ENCODE data around the gene NUCKS1.

NUCKS1 gene

DNA sequence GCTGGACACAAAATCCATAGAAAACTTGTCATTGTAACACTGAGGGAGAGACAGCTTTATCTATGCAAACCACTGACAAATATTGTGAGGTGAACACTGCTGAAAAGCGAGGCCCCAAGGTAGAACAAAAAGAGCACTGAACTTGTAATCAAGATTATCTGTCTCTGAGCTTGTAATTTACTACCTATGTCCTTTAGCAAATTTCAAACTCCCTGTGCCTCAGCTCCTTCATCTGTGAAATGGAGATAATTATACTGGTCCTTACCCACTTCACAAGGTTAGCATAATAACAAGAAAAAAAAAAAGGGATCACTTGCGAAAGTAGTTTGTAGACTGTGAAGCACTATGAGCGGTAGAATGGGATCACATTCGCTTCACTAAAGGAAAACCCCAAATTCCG lies 4.9 kb upstream of the NUCKS1 start:
- TF ChIP-seq CTCF (IDR thresholded peaks at IDR 0.05; ENCODE audit: low read depth, low read length), result no peak
- DNase-seq, result no peak
- no peak overlapping the region for H3K4me3 ChIP-seq (ENCODE audit: low read depth, low read length)

GRCh38 chr1:205751036-205751651 lies 1.2 kb upstream of the NUCKS1 start:
- Histone ChIP-seq H3K4me1 (peaks cover 6% of the 10 kb centered on the region), H3K9me3 (no peaks in the 10 kb centered on the region), H3K4me3 (ENCODE audit: low read depth, low read length) (no peak overlapping the region), H3K36me3 (peaks cover 5% of the 10 kb centered on the region; the same call in 1 of the 2 replicates), H3K27me3 (peaks cover 3% of the 10 kb centered on the region)
- peak; percentile 20 for DNase-seq
- TF ChIP-seq CTCF (IDR thresholded peaks at IDR 0.05; ENCODE audit: low read depth, low read length), result no peak

More for the DNA sequence above, 4.9 kb upstream of the NUCKS1 start:
- Histone ChIP-seq H3K36me3 (no peaks in the 10 kb centered on the region), H3K9me3 (no peaks in the 10 kb centered on the region), H3K27me3 (peaks cover 3% of the 10 kb centered on the region), H3K4me1 (no peaks in the 10 kb centered on the region)

GRCh38 chr1:205749234-205750137 lies 496 bp downstream of the NUCKS1 start:
- H3K9me3 ChIP-seq, result no peaks in the 10 kb centered on the region
- H3K4me3 ChIP-seq (ENCODE audit: low read depth, low read length), result peak overlapping the region; percentile 93
- DNase-seq, result peak; percentile 98
- peaks cover 5% of the 10 kb centered on the region; the same call in 1 of the 2 replicates for H3K36me3 ChIP-seq
- TF ChIP-seq CTCF (IDR thresholded peaks at IDR 0.05; ENCODE audit: low read depth, low read length), result no peak
- H3K4me1 ChIP-seq, result peaks cover 6% of the 10 kb centered on the region
- H3K27me3 ChIP-seq, result no peaks in the 10 kb centered on the region

DNA sequence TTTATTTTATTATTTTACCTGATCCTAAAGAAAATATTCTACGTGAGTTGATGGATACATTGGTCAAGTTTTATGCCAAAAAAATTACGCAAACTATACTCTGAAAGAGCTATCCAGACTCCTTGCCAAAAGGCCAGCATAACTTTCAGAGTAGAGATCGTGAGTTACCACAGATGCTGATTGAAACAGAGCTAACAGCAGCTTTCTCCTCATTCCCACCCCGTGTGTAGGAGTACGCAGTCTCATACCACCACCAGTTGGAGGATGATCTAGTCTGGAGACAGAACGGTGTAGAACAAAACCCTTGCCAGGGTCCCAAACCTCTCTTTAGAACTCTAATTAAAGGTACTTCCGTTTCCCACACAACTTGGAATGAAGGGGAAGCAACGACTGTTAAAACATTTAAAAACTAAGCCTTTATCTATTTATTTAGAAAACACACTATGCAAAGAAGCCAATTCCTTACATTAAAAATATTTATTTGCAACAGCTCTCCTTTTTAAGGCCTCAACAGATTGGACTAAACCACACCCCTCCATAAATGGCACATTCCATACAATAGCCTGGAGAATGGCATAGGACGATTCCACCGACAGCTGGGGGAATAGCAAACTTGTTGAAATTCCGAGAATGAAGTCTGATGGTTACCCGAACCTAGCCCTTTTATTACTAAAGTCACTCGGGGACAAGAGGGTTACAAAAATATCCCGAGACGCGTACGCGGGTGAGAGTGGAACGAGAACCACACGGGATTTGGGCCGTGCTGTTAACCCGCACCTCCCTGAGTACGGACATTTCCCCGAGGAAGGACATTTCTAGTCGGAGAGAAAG lies 1.4 kb downstream of the NUCKS1 start:
- no peaks in the 10 kb centered on the region for H3K9me3 ChIP-seq
- H3K4me3 ChIP-seq (ENCODE audit: low read depth, low read length), result peak overlapping the region; percentile 93
- H3K4me1 ChIP-seq, result peaks cover 7% of the 10 kb centered on the region
- TF ChIP-seq CTCF (IDR thresholded peaks at IDR 0.05; ENCODE audit: low read depth, low read length), result no peak
- H3K27me3 ChIP-seq, result no peaks in the 10 kb centered on the region
- H3K36me3 ChIP-seq, result peaks cover 9% of the 10 kb centered on the region; the same call in 1 of the 2 replicates
- DNase-seq, result peak; percentile 12

DNA sequence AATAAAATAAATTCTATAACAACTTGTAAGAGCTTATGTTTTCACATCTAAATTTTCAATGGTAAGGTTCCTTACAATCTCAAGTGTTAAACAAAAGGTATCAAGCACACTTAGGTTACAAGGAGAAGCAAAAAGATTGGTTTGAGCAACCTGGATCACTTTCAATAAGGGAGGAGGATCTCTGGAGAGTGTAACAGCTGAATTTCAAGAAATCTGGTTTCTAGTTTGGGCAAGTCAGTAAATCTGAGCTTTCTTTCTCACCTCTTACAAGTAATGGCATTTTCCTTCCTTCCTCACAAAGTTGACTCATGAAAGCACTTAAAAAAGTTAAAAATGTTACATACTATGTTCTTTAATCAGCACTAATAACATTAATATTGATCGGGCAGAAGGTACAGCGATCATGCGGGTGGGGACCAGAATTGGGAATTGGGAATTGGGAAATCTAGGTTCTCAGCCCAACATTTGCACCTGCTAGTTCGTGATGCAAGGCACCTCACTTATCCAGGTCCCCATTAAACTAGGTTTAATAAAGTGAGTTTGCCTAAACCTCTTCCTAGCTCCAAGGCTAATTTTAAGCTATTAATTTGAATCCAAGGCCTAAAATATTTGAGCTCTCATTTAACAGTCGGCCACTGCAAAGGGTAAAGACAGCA lies 3.1 kb downstream of the NUCKS1 start:
- H3K9me3 ChIP-seq, result no peaks in the 10 kb centered on the region
- peak overlapping the region; percentile 93 for H3K4me3 ChIP-seq (ENCODE audit: low read depth, low read length)
- no peak for DNase-seq
- no peaks in the 10 kb centered on the region for H3K27me3 ChIP-seq
- no peak for TF ChIP-seq CTCF (IDR thresholded peaks at IDR 0.05; ENCODE audit: low read depth, low read length)
- H3K36me3 ChIP-seq, result peaks cover 15% of the 10 kb centered on the region
- peaks cover 8% of the 10 kb centered on the region for H3K4me1 ChIP-seq

All from BE2C (cell line).